Effector memory CD4-positive, alpha-beta T cell (primary cell): ENCODE measurements around the gene REP15.
"Not testable (repeated sequence)": the region's sequence is repeated elsewhere in the genome, so short reads cannot be mapped to it uniquely, and the experiment has no call there.

ENCODE experiments used
- DNase-seq, 3 donors: peaks; one replicate each; pipeline ENCODE4 v3.0.0-alpha.2; 2020
- H3K27ac ChIP-seq: 2 replicates; pipeline ENCODE4 v1.7.0; 2013; ENCODE audit warnings: mild to moderate bottlenecking, low read length, moderate library complexity; ENCODE audit not compliant: insufficient read depth, poor library complexity, severe bottlenecking
- H3K27me3 ChIP-seq: replicated peaks from 2 replicates; pipeline ENCODE4 v1.7.0; 2013; ENCODE audit warnings: mild to moderate bottlenecking, low read length; ENCODE audit not compliant: insufficient read depth, control insufficient read depth, poor library complexity, severe bottlenecking
- H3K36me3 ChIP-seq: 2 replicates; pipeline ENCODE4 v1.7.0; 2013; ENCODE audit warnings: mild to moderate bottlenecking, low read length, moderate library complexity; ENCODE audit not compliant: control insufficient read depth, insufficient read depth
- H3K4me1 ChIP-seq: 2 replicates; pipeline ENCODE4 v1.7.0; 2013; ENCODE audit warnings: low read length, mild to moderate bottlenecking; ENCODE audit not compliant: control insufficient read depth, insufficient read depth, poor library complexity, severe bottlenecking
- H3K4me3 ChIP-seq: 2 replicates; pipeline ENCODE4 v1.7.0; 2013; ENCODE audit warnings: low read length, low read depth, mild to moderate bottlenecking; ENCODE audit not compliant: insufficient read depth, poor library complexity, severe bottlenecking
- H3K9me3 ChIP-seq: 2 replicates; pipeline ENCODE4 v1.7.0; 2013; ENCODE audit warnings: mild to moderate bottlenecking, low read length, moderate library complexity; ENCODE audit not compliant: control insufficient read depth

Gene REP15

GRCh38 chr12:27711317-27711682 lies 15.1 kb downstream of the REP15 start:
- DNase-seq = no peak
- H3K27me3 ChIP-seq = no peaks in the 10 kb centered on the region
- H3K4me3 ChIP-seq = peak overlapping the region; percentile 94
- H3K9me3 ChIP-seq = no peaks in the 10 kb centered on the region
- peaks cover 7% of the 10 kb centered on the region for H3K36me3 ChIP-seq
- H3K4me1 ChIP-seq = no peaks in the 10 kb centered on the region
- peak overlapping the region; percentile 73 for H3K27ac ChIP-seq

DNA sequence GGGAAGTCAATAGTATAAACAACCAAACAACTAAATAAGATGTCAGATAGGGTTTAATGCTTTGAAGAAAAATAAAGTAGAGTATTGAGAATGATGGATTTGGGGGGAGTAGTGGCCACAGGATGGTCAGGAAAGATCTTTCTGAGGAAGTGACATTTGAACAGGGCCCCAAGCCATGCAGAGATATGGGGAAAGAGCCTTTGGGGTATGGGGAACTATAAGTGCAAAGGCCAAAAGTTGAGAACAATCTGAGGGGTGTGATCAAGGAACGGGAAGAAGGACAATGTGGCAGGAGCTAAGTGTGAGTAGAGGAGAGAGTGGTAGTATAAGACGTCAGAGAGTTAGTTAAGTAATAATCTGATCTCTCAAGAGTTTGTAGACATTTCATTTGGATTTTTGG lies 15.7 kb downstream of the REP15 start:
- no peak for DNase-seq
- H3K9me3 ChIP-seq = no peaks in the 10 kb centered on the region
- no peak overlapping the region for H3K4me3 ChIP-seq
- no peak overlapping the region for H3K27ac ChIP-seq
- peaks cover 7% of the 10 kb centered on the region for H3K36me3 ChIP-seq
- no peaks in the 10 kb centered on the region for H3K4me1 ChIP-seq
- no peaks in the 10 kb centered on the region for H3K27me3 ChIP-seq

GRCh38 chr12:27723212-27723611 lies 27.0 kb downstream of the REP15 start:
- peaks cover 34% of the 10 kb centered on the region for H3K36me3 ChIP-seq
- no peaks in the 10 kb centered on the region for H3K4me1 ChIP-seq
- no peak overlapping the region for H3K27ac ChIP-seq
- no peak for DNase-seq
- no peaks in the 10 kb centered on the region for H3K27me3 ChIP-seq
- H3K4me3 ChIP-seq = no peak overlapping the region
- no peaks in the 10 kb centered on the region for H3K9me3 ChIP-seq

DNA sequence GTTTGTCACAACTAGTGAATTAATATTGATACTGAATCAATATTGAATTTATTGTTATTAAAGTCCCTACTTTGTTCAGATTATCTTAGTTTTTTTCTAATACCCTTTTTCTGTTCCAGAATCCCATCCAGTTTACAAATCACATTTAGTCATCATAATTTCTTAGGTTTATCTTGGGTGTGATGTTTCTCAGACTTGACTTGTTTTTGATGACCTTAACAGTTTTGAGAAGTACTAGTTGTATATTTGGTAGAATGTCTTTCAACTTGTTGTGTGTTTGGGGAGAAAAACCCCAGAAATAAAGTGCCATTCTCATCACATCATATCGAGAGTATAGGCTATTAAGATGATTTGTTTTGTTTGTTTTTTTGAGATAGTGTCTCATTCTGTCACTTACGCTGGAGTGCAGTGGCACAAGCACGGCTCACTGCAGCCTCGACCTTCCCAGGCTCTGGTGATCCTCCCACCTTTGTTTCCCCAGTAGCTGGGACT lies 33.9 kb downstream of the REP15 start:
- H3K9me3 ChIP-seq = no peaks in the 10 kb centered on the region
- peaks cover 24% of the 10 kb centered on the region for H3K36me3 ChIP-seq
- no peak for DNase-seq
- no peak overlapping the region for H3K4me3 ChIP-seq
- no peaks in the 10 kb centered on the region for H3K27me3 ChIP-seq
- H3K27ac ChIP-seq = no peak overlapping the region
- no peaks in the 10 kb centered on the region for H3K4me1 ChIP-seq

DNA sequence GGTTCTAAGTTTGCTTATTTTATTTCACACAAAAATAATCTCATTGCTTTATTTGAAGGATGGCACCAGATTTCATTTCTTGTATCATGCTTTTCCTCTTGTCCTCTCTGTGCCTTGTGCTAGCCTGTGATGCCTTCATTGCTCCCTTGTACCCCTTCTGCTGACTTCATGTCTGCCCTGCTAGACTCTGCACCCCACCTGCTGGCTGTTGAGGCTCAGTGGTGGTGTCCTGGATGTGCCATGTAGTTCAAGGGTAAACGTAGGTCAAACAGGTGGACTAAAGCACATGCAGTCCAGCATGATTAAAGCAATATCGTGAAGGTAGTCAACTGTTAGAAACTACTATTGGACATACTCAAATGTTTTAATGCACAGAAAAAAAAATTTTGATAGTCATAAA lies 36.0 kb downstream of the REP15 start:
- no peak overlapping the region for H3K27ac ChIP-seq
- H3K9me3 ChIP-seq = no peaks in the 10 kb centered on the region
- H3K4me1 ChIP-seq = no peaks in the 10 kb centered on the region
- H3K27me3 ChIP-seq = no peaks in the 10 kb centered on the region
- DNase-seq = no peak
- H3K36me3 ChIP-seq = peaks cover 26% of the 10 kb centered on the region
- H3K4me3 ChIP-seq = no peak overlapping the region

DNA sequence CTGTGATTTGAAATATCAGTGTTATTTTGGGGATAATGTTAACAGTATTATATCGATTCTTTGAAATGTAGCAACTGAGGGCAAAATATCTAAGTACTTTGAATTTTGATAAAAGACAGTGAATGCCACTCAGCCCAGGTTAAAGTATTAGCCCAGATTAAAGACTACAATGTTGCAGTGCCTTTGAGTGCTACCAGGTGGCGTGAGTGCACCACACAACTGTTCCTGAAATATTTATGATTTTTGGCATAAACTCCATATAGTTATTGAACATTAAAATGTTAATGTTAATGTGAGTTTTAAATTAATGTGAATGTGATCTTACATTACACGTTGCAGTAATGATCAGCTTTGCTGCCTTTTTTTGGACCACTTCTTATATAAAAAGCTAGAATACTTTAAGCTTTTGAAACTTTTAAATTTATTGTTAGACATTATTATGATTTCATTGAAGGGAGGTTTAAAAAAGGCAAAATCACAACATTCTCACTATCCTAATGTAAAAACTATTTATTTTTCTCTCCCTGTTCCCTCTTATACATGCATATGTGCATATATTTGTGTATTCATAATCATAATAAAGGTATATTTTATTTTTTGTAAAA lies 36.9 kb downstream of the REP15 start:
- Histone ChIP-seq H3K27ac (no peak overlapping the region), H3K27me3 (no peaks in the 10 kb centered on the region), H3K4me3 (no peak overlapping the region), H3K4me1 (no peaks in the 10 kb centered on the region), H3K36me3 (peaks cover 34% of the 10 kb centered on the region), H3K9me3 (no peaks in the 10 kb centered on the region)
- peak in 1 of 3 donors; percentile 8 for DNase-seq

DNA sequence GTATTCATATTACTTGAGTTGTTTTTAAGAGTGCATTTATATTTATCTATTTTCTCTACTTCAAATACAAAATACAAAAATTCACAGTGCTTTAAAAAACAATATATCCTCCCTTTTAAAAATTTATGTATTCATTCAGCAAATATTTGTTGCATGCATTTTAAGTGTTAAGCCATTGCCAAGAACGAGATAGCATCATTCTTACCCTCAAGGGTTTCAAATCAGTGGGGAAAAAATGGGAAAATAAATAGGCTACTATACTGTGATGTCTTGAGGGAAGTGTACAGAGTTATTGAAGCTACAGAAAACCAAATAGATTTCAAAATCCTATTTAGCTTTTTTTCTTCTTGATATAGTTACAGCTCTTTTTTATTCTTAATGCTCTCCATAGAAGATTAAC lies 37.5 kb downstream of the REP15 start:
- H3K4me1 ChIP-seq = no peaks in the 10 kb centered on the region
- H3K9me3 ChIP-seq = no peaks in the 10 kb centered on the region
- DNase-seq = no peak
- H3K27ac ChIP-seq = no peak overlapping the region
- no peaks in the 10 kb centered on the region for H3K27me3 ChIP-seq
- H3K36me3 ChIP-seq = peaks cover 30% of the 10 kb centered on the region
- no peak overlapping the region for H3K4me3 ChIP-seq

GRCh38 chr12:27734321-27734720 lies 38.1 kb downstream of the REP15 start:
- H3K36me3 ChIP-seq = peaks cover 35% of the 10 kb centered on the region
- not testable (repeated sequence) for H3K9me3 ChIP-seq, H3K27ac ChIP-seq, H3K4me3 ChIP-seq, H3K4me1 ChIP-seq, H3K27me3 ChIP-seq, DNase-seq

GRCh38 chr12:27743601-27744000 lies 47.4 kb downstream of the REP15 start:
- Histone ChIP-seq H3K27ac (no peak overlapping the region), H3K9me3 (no peaks in the 10 kb centered on the region), H3K4me3 (no peak overlapping the region), H3K27me3 (no peaks in the 10 kb centered on the region), H3K36me3 (peaks cover 41% of the 10 kb centered on the region), H3K4me1 (no peaks in the 10 kb centered on the region)
- no peak for DNase-seq

- H3K9me3 ChIP-seq, H3K4me1 ChIP-seq, H3K27ac ChIP-seq, DNase-seq, H3K4me3 ChIP-seq, H3K27me3 ChIP-seq: not testable (repeated sequence)
- H3K36me3 ChIP-seq = peaks cover 22% of the 10 kb centered on the region
Observed at GRCh38 chr12:27745734-27746133, 49.5 kb downstream of the REP15 start.
